Measurements from ENCODE around the gene FHOD1. TPM values are rescaled to one million over a fixed set of nuclear protein-coding genes. Genes with fewer than 3 reads are reported as not detected.

Gene FHOD1
- total and polyA plus RNA-seq, 2 of the 13 experiments (the other 11 are each of a cell fraction or from before 2014, with no cell fraction given): 20.0 to 20.8 TPM

DNA sequence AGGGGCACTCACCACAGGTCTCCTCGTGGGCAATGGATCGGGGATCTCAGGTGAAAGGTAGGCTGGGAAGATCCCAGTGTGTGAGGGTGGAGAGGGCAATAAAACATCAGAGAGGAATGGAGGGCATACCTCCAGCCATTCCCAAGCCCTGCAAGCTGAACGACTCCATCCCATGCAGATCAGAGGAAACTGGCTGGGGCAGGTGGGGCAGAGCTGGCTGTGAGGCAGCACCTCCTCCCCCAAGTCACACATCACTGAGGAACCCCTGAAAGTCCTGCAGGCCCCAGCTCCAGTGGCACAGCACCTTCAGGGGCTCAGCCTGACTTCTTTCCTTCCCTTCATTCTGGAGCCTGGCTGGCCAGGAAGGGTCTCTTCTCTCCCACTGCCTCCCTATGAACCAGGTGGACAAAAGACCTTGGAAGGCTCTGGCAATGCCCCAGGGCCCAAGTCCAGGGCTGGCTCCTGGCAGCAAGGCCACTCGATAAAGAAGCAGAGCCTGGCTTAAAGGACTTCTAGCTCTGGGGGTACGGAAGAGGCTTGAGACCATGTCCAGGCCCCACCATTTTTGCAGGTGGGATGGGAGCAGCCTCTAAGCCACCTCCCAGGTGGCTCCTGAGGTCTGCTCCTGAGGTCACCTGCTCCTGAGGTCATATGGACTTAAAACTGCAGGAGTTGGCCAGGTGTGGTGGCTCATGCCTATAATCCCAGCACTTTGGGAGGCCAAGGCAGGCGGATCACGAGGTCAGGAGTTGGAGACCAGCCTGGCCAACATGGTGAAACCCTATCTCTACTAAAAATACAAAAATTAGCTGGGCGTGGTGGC, 33.9 kb downstream of the FHOD1 start (continued):
- TF ChIP-seq, protein P1, sequence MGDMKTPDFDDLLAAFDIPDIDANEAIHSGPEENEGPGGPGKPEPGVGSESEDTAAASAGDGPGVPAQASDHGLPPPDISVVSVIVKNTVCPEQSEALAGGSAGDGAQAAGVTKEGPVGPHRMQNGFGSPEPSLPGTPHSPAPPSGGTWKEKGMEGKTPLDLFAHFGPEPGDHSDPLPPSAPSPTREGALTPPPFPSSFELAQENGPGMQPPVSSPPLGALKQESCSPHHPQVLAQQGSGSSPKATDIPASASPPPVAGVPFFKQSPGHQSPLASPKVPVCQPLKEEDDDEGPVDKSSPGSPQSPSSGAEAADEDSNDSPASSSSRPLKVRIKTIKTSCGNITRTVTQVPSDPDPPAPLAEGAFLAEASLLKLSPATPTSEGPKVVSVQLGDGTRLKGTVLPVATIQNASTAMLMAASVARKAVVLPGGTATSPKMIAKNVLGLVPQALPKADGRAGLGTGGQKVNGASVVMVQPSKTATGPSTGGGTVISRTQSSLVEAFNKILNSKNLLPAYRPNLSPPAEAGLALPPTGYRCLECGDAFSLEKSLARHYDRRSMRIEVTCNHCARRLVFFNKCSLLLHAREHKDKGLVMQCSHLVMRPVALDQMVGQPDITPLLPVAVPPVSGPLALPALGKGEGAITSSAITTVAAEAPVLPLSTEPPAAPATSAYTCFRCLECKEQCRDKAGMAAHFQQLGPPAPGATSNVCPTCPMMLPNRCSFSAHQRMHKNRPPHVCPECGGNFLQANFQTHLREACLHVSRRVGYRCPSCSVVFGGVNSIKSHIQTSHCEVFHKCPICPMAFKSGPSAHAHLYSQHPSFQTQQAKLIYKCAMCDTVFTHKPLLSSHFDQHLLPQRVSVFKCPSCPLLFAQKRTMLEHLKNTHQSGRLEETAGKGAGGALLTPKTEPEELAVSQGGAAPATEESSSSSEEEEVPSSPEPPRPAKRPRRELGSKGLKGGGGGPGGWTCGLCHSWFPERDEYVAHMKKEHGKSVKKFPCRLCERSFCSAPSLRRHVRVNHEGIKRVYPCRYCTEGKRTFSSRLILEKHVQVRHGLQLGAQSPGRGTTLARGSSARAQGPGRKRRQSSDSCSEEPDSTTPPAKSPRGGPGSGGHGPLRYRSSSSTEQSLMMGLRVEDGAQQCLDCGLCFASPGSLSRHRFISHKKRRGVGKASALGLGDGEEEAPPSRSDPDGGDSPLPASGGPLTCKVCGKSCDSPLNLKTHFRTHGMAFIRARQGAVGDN (CRISPR knock-in tag; IDR thresholded peaks at IDR 0.05): peak; percentile 18; the same call in 1 of the 2 replicates

DNA sequence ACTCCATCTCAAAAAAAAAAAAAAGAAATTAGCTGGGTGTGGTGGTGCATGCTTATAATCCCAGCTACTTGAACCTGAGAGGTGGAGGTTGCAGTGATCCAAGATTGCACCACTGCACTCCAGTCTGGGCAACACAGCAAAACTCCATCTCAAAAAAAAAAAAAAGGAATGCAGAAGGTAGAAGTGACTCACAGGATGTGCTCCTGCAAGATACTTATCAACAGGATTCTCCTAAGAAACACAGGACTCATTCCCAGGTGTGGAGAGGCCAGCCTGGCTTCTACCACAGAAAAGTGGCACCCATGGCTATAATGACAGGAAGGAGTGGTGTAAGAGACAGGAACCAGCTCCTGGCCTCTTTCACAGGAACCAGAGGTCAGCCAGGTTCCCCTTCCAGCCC, 34.5 kb downstream of the FHOD1 start:
- H3K27ac ChIP-seq (ENCODE audit: extremely low read length, insufficient read depth, low read length): no peak overlapping the region
- no peaks in the 10 kb centered on the region for H3K9me3 ChIP-seq (ENCODE audit: low read length)
- FAIRE-seq (no peak), ATAC-seq (no peak), DNase-seq (ENCODE audit: low spot score) (no peak)
- no TSS peak for BruUV-seq (replicated peaks)
- POLR2A ChIA-PET: interaction anchor here (0.7 to 1.4 kb wide), 3 partner anchors 11 to 34 kb away, joined by 3 to 6 read pairs (median 3); partner anchors contain the start of gene FHOD1
- H2AFZ ChIP-seq (ENCODE audit: low read length): no peak overlapping the region
- H3K4me1 ChIP-seq (ENCODE audit: insufficient read depth, low read length): peaks cover 46% of the 10 kb centered on the region
- no peaks in the 10 kb centered on the region for H4K20me1 ChIP-seq (ENCODE audit: insufficient read depth, low read length)
- no peaks in the 10 kb centered on the region for H3K79me2 ChIP-seq (ENCODE audit: insufficient read depth, low read length)
- H3K4me3 ChIP-seq (replicated peaks in 1 of 3; ENCODE audit: insufficient read depth in 1 of 3, low read depth in 2 of 3, low read length in 3 of 3): no peak overlapping the region
- H3K27me3 ChIP-seq (ENCODE audit: control insufficient read depth in 1 of 2, insufficient read depth in 2 of 2, low read length in 2 of 2): peaks cover 0 to 2% of the 10 kb centered on the region in 2 experiments; a peak in 1 of 5 replicates
- no peak overlapping the region for H3K9ac ChIP-seq (ENCODE audit: insufficient read depth, low read depth, low read length)
- intact Hi-C loops (cut with micrococcal nuclease; ENCODE audit: unreplicated experiment) (no loop called here), in situ Hi-C loops (cut with HindIII; ENCODE audit: extremely low pct_ligation_motif_present, low pct_unique_long_range_greater_than_20kb) (no loop called here)
- H3K4me2 ChIP-seq (ENCODE audit: low read depth, low read length): no peak overlapping the region
- CTCF ChIA-PET (ENCODE audit: low intra/inter-chr PET ratio, low total read pairs): no interaction called here
- H3K36me3 ChIP-seq (replicated peaks in 1 of 2; ENCODE audit: control insufficient read depth in 1 of 2, insufficient read depth in 2 of 2, low read length in 2 of 2): no peaks in the 10 kb centered on the region
- TF ChIP-seq KMT2A (CRISPR knock-in tag; IDR thresholded peaks at IDR 0.05) (no peak), MBNL3 (CRISPR knock-in tag; conservative IDR thresholded peaks at IDR 0.05) (no peak), ZNF180 (CRISPR knock-in tag; IDR thresholded peaks at IDR 0.05; ENCODE audit: borderline replicate concordance, low read depth) (no peak), CBX5 (CRISPR knock-in tag; IDR thresholded peaks at IDR 0.05; ENCODE audit: borderline replicate concordance) (no peak), GATAD2A (CRISPR knock-in tag; IDR thresholded peaks at IDR 0.05) (no peak), KLF15 (CRISPR knock-in tag; IDR thresholded peaks at IDR 0.05; ENCODE audit: borderline replicate concordance) (no peak), NR2F6 (IDR thresholded peaks at IDR 0.05) (no peak), NR2F6 (CRISPR knock-in tag; IDR thresholded peaks at IDR 0.05) (no peak), CEBPB (IDR thresholded peaks at IDR 0.05; ENCODE audit: borderline replicate concordance, low read depth, low read length) (no peak), ZNF451 (CRISPR knock-in tag; IDR thresholded peaks at IDR 0.05) (no peak), ZNF547 (CRISPR knock-in tag; IDR thresholded peaks at IDR 0.05) (no peak), MZF1 (CRISPR knock-in tag; IDR thresholded peaks at IDR 0.05; ENCODE audit: borderline replicate concordance) (no peak), YEATS4 (CRISPR knock-in tag; IDR thresholded peaks at IDR 0.05; ENCODE audit: borderline replicate concordance) (no peak)
- TF ChIP-seq, protein P2, sequence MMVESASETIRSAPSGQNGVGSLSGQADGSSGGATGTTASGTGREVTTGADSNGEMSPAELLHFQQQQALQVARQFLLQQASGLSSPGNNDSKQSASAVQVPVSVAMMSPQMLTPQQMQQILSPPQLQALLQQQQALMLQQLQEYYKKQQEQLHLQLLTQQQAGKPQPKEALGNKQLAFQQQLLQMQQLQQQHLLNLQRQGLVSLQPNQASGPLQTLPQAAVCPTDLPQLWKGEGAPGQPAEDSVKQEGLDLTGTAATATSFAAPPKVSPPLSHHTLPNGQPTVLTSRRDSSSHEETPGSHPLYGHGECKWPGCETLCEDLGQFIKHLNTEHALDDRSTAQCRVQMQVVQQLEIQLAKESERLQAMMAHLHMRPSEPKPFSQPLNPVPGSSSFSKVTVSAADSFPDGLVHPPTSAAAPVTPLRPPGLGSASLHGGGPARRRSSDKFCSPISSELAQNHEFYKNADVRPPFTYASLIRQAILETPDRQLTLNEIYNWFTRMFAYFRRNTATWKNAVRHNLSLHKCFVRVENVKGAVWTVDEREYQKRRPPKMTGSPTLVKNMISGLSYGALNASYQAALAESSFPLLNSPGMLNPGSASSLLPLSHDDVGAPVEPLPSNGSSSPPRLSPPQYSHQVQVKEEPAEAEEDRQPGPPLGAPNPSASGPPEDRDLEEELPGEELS (CRISPR knock-in tag; IDR thresholded peaks at IDR 0.05): no peak
- TF ChIP-seq, protein P3, sequence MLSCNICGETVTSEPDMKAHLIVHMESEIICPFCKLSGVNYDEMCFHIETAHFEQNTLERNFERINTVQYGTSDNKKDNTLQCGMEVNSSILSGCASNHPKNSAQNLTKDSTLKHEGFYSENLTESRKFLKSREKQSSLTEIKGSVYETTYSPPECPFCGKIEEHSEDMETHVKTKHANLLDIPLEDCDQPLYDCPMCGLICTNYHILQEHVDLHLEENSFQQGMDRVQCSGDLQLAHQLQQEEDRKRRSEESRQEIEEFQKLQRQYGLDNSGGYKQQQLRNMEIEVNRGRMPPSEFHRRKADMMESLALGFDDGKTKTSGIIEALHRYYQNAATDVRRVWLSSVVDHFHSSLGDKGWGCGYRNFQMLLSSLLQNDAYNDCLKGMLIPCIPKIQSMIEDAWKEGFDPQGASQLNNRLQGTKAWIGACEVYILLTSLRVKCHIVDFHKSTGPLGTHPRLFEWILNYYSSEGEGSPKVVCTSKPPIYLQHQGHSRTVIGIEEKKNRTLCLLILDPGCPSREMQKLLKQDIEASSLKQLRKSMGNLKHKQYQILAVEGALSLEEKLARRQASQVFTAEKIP (CRISPR knock-in tag; IDR thresholded peaks at IDR 0.05; ENCODE audit: borderline replicate concordance): no peak
